PFSK-1 (cell line): ENCODE measurements around the gene CHRNA10.

Experiments
- FOXP2 ChIP-seq: optimal IDR thresholded peaks from 2 replicates; pipeline ENCODE3; 2011; ENCODE audit warnings: borderline replicate concordance, control low read depth, inconsistent platforms; ENCODE audit not compliant: insufficient read depth; ENCODE audit errors: extremely low read length, extremely low read depth
- POLR2AphosphoS5 ChIP-seq: IDR thresholded peaks from 2 replicates; pipeline ENCODE4 v1.6.1; 2012; ENCODE audit warnings: low read depth, mild to moderate bottlenecking, control low read depth, low read length, moderate library complexity
- REST ChIP-seq, 2 experiments: IDR thresholded peaks; 2 replicates each; pipeline versions ENCODE4 v1.6.1 to v1.8.0; 2011 to 2012; ENCODE audit warnings: low read depth in 2 of 2, low read length in 2 of 2, control low read depth in 1 of 2, inconsistent platforms in 1 of 2, mild to moderate bottlenecking in 1 of 2, moderate library complexity in 1 of 2; ENCODE audit not compliant: insufficient read depth in 1 of 2
- SIN3A ChIP-seq: IDR thresholded peaks from 2 replicates; pipeline ENCODE4 v1.6.1; 2012; ENCODE audit warnings: mild to moderate bottlenecking, low read length, moderate library complexity, borderline replicate concordance; ENCODE audit not compliant: insufficient read depth
- TAF1 ChIP-seq: IDR thresholded peaks from 2 replicates; pipeline ENCODE4 v1.6.1; 2012; ENCODE audit warnings: low read length, control low read depth, borderline replicate concordance; ENCODE audit not compliant: insufficient read depth

- TF ChIP-seq REST (IDR thresholded peaks at IDR 0.05; ENCODE audit: insufficient read depth in 1 of 2, low read depth in 2 of 2, low read length in 2 of 2) (no peak), SIN3A (no peak), FOXP2 (no peak), POLR2AphosphoS5 (no peak), TAF1 (no peak)
Observed at GRCh38 chr11:3684129-3684818, 13.1 kb upstream of the CHRNA10 start.
